Cardiac muscle cell (in vitro differentiated cells and primary cell): ENCODE measurements around the gene RAMP3. TPM values are rescaled to one million over a fixed set of nuclear protein-coding genes. Genes with fewer than 3 reads are reported as not detected.

Experiments used
- DNase-seq, 2 donors: peaks; one replicate each; pipeline versions ENCODE4 v3.0.0 to v3.0.0-alpha.2; 2010 to 2017; ENCODE audit warnings: low read depth in 1 of 2, low spot score in 1 of 2
- H3K27ac ChIP-seq: fragments of 200-600 bp; sonication (generic); 2 replicates; pipeline ENCODE4 v1.5.1; 2016
- H3K27me3 ChIP-seq: fragments of 200-600 bp; sonication (generic); 2 replicates; pipeline ENCODE4 v1.6.0; 2016; ENCODE audit warnings: control low read depth
- H3K36me3 ChIP-seq: fragments of 200-600 bp; sonication (generic); 2 replicates; pipeline ENCODE4 v1.5.1; 2016; ENCODE audit warnings: control low read depth
- H3K4me1 ChIP-seq: fragments of 200-600 bp; sonication (generic); 2 replicates; pipeline ENCODE4 v1.8.1; 2017; ENCODE audit warnings: low read depth, mild to moderate bottlenecking, mixed run types
- H3K4me3 ChIP-seq: fragments of 200-600 bp; sonication (generic); 2 replicates; pipeline ENCODE4 v1.5.1; 2016; ENCODE audit warnings: mild to moderate bottlenecking
- H3K9me3 ChIP-seq: fragments of 200-600 bp; sonication (generic); 2 replicates; pipeline ENCODE4 v1.5.1; 2017; ENCODE audit warnings: low read depth, mild to moderate bottlenecking, control low read depth
- polyA plus RNA-seq: library from polyadenylated mRNA; unstranded; fragments of >200 nt; fragmentation: Nextera tagmentation; extraction: Ambion mirVana; gene quantifications from 2 replicates; pipeline ENCODE4 v1.2.1, GENCODE V29; 2016
- total RNA-seq: library from RNA; depleted of rRNA; stranded (reverse); fragments of >200 nt; gene quantifications from 2 replicates; pipeline ENCODE4 v1.2.3, GENCODE V29; 2016
- TF ChIP-seq, protein P1 (sequence below): IDR thresholded peaks from 2 replicates; pipeline ENCODE4 v1.5.1; 2012; ENCODE audit warnings: low read depth, mild to moderate bottlenecking, low read length

The RAMP3 gene
- total and polyA plus RNA-seq, 2 experiments from 2014 or later = not detected

DNA sequence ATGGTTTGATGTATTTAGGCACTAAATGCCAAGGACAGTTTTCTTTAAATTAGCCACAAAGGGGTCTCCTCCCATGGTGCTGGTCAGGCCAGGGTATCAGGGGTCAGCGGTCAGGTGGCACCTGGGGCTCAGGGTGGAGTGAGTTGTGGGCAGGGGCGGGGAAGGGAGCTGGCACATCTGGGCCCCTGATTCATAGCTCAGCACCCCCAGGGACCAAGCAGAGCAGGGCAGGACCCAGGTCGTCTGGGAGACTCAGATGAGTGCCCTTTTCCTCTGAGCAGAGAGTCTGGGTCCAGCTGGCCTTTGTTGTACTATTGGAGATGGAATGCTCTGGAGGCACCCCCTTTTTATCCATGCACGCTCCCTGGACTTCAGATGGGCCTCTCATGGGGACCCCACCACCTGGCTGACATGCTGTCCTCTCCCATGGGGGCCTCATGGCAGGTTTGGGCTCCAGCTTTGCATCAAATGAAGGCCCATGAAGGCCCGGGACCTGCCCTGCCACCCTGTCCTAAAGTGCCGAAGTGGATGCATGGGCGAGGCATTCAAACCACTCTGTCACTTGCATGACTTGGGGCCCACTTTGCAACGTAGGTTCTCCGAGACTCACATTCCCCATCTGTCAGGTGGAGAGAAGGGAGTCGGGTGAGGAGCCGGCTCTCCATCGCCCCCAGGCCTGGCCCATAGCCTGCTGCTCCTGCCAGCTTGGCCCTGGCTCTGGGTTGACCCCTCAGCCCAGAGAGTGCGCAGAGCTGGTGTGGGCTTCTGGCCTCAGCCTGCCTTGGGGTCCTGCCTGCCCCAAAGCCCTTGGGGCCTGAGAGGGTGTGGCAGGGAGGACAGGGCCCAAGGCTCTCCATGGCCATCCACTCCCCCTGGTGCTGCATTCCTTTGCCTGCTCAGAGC, 66.4 kb downstream of the RAMP3 start:
- Histone ChIP-seq H3K27ac (no peak overlapping the region), H3K4me1 (no peaks in the 10 kb centered on the region), H3K4me3 (no peak overlapping the region), H3K27me3 (no peaks in the 10 kb centered on the region), H3K36me3 (no peaks in the 10 kb centered on the region), H3K9me3 (no peaks in the 10 kb centered on the region)
- no peak for DNase-seq
- TF ChIP-seq, protein P1, sequence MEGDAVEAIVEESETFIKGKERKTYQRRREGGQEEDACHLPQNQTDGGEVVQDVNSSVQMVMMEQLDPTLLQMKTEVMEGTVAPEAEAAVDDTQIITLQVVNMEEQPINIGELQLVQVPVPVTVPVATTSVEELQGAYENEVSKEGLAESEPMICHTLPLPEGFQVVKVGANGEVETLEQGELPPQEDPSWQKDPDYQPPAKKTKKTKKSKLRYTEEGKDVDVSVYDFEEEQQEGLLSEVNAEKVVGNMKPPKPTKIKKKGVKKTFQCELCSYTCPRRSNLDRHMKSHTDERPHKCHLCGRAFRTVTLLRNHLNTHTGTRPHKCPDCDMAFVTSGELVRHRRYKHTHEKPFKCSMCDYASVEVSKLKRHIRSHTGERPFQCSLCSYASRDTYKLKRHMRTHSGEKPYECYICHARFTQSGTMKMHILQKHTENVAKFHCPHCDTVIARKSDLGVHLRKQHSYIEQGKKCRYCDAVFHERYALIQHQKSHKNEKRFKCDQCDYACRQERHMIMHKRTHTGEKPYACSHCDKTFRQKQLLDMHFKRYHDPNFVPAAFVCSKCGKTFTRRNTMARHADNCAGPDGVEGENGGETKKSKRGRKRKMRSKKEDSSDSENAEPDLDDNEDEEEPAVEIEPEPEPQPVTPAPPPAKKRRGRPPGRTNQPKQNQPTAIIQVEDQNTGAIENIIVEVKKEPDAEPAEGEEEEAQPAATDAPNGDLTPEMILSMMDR = no peak

- TF ChIP-seq, protein P1 = no peak
- Histone ChIP-seq H3K27ac (no peak overlapping the region), H3K4me1 (no peaks in the 10 kb centered on the region), H3K9me3 (no peaks in the 10 kb centered on the region), H3K36me3 (no peaks in the 10 kb centered on the region), H3K27me3 (no peaks in the 10 kb centered on the region), H3K4me3 (no peak overlapping the region)
- peak; percentile 6 to 68 for DNase-seq
Measured at GRCh38 chr7:45224832-45225231, 67.2 kb downstream of the RAMP3 start.

DNA sequence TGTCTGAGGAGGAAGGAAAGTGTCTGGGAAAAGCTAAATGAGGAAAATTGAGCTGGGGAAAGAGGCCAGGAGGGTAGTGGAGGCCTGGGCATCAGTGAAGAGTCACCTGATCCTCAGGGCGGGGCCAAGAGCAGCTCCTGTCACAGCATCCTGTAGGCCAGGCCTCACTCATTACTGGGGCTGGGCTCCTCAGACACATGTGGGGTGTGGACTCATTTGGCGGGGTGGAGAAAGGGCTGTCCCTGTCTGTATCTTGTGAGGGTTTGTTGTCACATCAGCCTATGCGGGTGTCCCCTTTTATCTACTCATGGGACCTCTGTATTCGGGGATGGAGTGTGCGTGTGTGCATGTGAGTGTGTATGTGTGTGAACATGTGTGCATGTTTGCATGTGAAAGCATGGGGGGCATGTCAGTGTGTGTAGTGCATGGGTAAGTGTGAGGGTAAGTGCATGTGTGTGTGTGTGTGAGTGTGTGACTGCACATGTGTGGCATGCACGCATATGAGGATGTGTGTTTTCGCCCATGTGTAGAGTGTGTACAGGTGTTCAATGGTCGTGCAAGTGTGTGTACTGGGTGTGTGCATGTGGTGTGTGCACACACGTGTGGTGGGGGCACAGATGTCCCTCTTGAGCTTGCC, 67.8 kb downstream of the RAMP3 start:
- no peak for DNase-seq
- H3K9me3 ChIP-seq = no peaks in the 10 kb centered on the region
- H3K4me3 ChIP-seq = no peak overlapping the region
- H3K36me3 ChIP-seq = no peaks in the 10 kb centered on the region
- no peak overlapping the region for H3K27ac ChIP-seq
- TF ChIP-seq, protein P1 = no peak
- no peaks in the 10 kb centered on the region for H3K4me1 ChIP-seq
- no peaks in the 10 kb centered on the region for H3K27me3 ChIP-seq

GRCh38 chr7:45225948-45226335, 68.4 kb downstream of the RAMP3 start:
- DNase-seq = no peak
- Histone ChIP-seq H3K4me3 (no peak overlapping the region), H3K9me3 (no peaks in the 10 kb centered on the region), H3K27ac (no peak overlapping the region), H3K27me3 (no peaks in the 10 kb centered on the region), H3K36me3 (no peaks in the 10 kb centered on the region), H3K4me1 (no peaks in the 10 kb centered on the region)
- TF ChIP-seq, protein P1 = no peak

GRCh38 chr7:45229156-45229920, 71.7 kb downstream of the RAMP3 start:
- TF ChIP-seq, protein P1 = no peak
- no peak for DNase-seq
- Histone ChIP-seq H3K4me3 (no peak overlapping the region), H3K9me3 (no peaks in the 10 kb centered on the region), H3K36me3 (no peaks in the 10 kb centered on the region), H3K27me3 (peaks cover 3% of the 10 kb centered on the region), H3K4me1 (no peaks in the 10 kb centered on the region), H3K27ac (no peak overlapping the region)
